WI38 (cell line): Measurements from ENCODE around the gene ALKBH6.

Experiments
- H3K4me3 ChIP-seq: 2 replicates; pipeline ENCODE4 v1.5.1; 2011; ENCODE audit warnings: low read depth, mild to moderate bottlenecking, control low read depth, low read length
- CTCF ChIP-seq: IDR thresholded peaks from 2 replicates; pipeline ENCODE4 v1.5.1; 2012; ENCODE audit warnings: low read depth, mild to moderate bottlenecking, control low read depth, low read length

The ALKBH6 gene

DNA sequence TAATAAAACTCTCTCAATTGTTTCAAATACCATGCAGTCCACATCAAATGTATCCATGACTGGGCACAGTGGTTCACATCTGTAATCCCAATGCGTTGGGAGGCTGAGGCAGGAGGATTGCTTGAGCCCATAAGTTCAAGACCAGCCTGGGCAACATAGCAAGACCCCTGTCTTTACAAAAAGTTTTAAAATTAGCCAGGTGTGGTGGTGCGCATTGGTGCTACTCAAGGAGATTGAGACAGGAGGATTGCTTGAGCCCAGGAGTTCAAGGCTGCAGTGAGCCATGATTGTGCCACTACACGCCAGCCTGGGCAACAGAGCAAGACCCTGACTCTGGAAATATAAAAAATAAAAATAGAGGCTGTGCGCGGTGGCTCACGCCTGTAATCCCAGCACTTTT lies 13.7 kb upstream of the ALKBH6 start:
- no peak for TF ChIP-seq CTCF

GRCh38 chr19:36026091-36026876 lies 12.3 kb upstream of the ALKBH6 start:
- no peak overlapping the region for H3K4me3 ChIP-seq
- no peak for TF ChIP-seq CTCF

More for the DNA sequence above, 13.7 kb upstream of the ALKBH6 start:
- no peak overlapping the region for H3K4me3 ChIP-seq

DNA sequence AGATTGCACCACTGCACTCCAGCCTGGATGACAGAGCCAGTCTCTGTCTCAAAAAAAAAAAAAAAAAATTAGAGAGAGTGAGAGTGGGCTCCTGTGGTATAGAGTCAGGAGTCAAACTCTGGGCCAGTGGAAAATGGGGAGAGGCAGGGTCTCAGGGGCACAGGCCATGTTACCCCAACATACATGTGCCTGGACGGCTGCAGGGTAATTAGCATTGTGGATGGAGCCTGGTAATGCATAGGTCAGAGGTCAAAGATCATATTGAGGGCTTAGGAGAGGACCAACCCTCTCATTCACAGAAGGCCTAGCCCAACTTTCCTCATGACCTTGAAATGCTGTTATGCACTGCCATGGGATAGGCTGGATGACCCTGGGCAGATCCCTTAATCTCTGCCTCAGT lies 11.5 kb upstream of the ALKBH6 start:
- no peak for TF ChIP-seq CTCF
- H3K4me3 ChIP-seq, result no peak overlapping the region

GRCh38 chr19:36023432-36023831 lies 9.4 kb upstream of the ALKBH6 start:
- H3K4me3 ChIP-seq, result no peak overlapping the region
- no peak for TF ChIP-seq CTCF

DNA sequence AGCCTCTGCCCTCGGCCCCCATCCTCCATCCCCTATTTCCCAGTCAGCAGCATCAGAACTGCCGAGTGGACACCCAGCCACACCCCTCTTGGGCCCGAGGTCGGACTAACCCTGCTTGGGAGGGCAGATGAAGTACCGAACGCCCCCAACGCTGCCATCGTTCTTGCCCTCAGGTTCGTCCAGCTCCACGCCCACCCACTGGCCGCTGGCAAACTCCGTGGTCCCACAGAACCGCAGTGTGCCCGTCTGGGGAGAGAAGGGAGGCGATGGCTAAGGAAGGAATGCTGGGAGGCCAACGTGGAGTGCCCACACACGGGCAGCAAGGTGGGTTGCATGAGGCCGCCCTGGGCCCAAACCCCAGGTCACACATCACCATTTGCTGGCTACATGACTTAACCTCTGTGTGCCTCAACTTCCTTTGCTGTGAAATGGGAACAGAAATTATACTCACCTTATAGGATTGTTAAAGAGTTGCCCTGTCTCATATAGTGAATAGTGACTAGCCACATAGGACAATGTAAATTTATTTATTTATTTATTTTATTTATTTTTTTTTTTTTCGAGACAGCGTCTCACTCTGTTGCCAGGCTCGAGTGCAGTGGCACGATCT lies 5.2 kb upstream of the ALKBH6 start:
- TF ChIP-seq CTCF, result no peak

GRCh38 chr19:36013280-36014011 lies 567 bp downstream of the ALKBH6 start:
- TF ChIP-seq CTCF, result no peak
- peak overlapping the region; percentile 94 for H3K4me3 ChIP-seq

More for the DNA sequence above, 5.2 kb upstream of the ALKBH6 start:
- no peak overlapping the region for H3K4me3 ChIP-seq

- no peak for TF ChIP-seq CTCF
- H3K4me3 ChIP-seq, result no peak overlapping the region
Measured at GRCh38 chr19:36010402-36010801, 3.6 kb downstream of the ALKBH6 start.
